ENCODE measurements around the gene MATN4. TPM values are rescaled to one million over a fixed set of nuclear protein-coding genes. Genes with fewer than 3 reads are reported as not detected.

The MATN4 gene
- total and polyA plus RNA-seq, 2 of the 13 experiments (the other 11 are each of a cell fraction or from before 2014, with no cell fraction given): not detected

GRCh38 chr20:45322952-45323383 lies 14.9 kb upstream of the MATN4 start (continued):
- TF ChIP-seq ZNF687 (CRISPR knock-in tag; IDR thresholded peaks at IDR 0.05): no peak; the same call in 1 of the 2 replicates
- TF ChIP-seq ZGPAT (CRISPR knock-in tag; IDR thresholded peaks at IDR 0.05): peak; percentile 50; the same call in 1 of the 2 replicates
- TF ChIP-seq ZNF512B (CRISPR knock-in tag; IDR thresholded peaks at IDR 0.05; ENCODE audit: borderline replicate concordance): no peak
- peak; percentile 79 for TF ChIP-seq KDM2A (CRISPR knock-in tag; IDR thresholded peaks at IDR 0.05; ENCODE audit: borderline replicate concordance, low read depth)
- peak; percentile 80; the same call in 1 of the 2 replicates for TF ChIP-seq ERF (CRISPR knock-in tag; IDR thresholded peaks at IDR 0.05)
- TF ChIP-seq HOXA9 (CRISPR knock-in tag; IDR thresholded peaks at IDR 0.05; ENCODE audit: borderline replicate concordance): no peak
- TF ChIP-seq STAG1 (CRISPR knock-in tag; IDR thresholded peaks at IDR 0.05): peak; percentile 100
- TF ChIP-seq HOMEZ (CRISPR knock-in tag; IDR thresholded peaks at IDR 0.05; ENCODE audit: low read depth): 0 out of 2 replicates have a peak, but pooled peaks have one; percentile 13
- no peak for TF ChIP-seq CBX2 (IDR thresholded peaks at IDR 0.05; ENCODE audit: low read depth, low read length)
- no peak for TF ChIP-seq CBX2 (CRISPR knock-in tag; IDR thresholded peaks at IDR 0.05; ENCODE audit: low read depth)
- TF ChIP-seq NRL (CRISPR knock-in tag; IDR thresholded peaks at IDR 0.05; ENCODE audit: borderline replicate concordance): no peak
- peak; percentile 82; the same call in 1 of the 2 replicates for TF ChIP-seq PRDM10 (CRISPR knock-in tag; IDR thresholded peaks at IDR 0.05; ENCODE audit: low read depth)
- TF ChIP-seq MAX (IDR thresholded peaks at IDR 0.05): peak; percentile 33; the same call in 1 of the 2 replicates
- peak; percentile 27; the same call in 1 of the 2 replicates for TF ChIP-seq ZNF263 (CRISPR knock-in tag; IDR thresholded peaks at IDR 0.05)
- peak; percentile 35; the same call in 1 of the 2 replicates for TF ChIP-seq NFYC (CRISPR knock-in tag; IDR thresholded peaks at IDR 0.05)
